ENCODE data around the gene EZH2. TPM values are rescaled to one million over a fixed set of nuclear protein-coding genes. Genes with fewer than 3 reads are reported as not detected.
A peak's percentile ranks its signal among the peaks of the same experiment; 100 is the strongest.

EZH2 gene
- total RNA-seq (2014; rRNA removed; shearing (Covaris generic); ENCODE audit: low replicate concordance): 13.8 and 19.4 TPM in 2 replicates

DNA sequence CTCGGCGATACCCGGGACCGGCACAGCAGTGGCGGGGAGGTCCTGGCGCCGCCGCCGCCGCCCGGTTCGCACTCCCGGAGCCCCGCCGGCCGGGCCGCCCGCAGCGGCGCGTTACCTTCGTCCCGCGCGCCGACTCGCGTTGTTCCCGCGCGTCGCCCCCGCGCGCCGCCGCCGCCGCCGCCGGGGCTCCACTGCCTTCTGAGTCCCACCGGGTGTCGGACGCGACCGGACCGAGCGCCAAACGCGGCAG is at the start of gene EZH2:
EZH2 (minus strand) TSS at position 243 of the 250 bp plus-strand sequence. CDS start 36,993 bp downstream, outside the sequence.
- Histone ChIP-seq H3K4me3 (peak within 1 kb of the TSS; percentile 64), H3K36me3 (no peaks in the 10 kb centered on the region), H3K9me3 (no peaks in the 10 kb centered on the region), H3K27me3 (no peaks in the 10 kb centered on the region)
- no peak for DNase-seq

DNA sequence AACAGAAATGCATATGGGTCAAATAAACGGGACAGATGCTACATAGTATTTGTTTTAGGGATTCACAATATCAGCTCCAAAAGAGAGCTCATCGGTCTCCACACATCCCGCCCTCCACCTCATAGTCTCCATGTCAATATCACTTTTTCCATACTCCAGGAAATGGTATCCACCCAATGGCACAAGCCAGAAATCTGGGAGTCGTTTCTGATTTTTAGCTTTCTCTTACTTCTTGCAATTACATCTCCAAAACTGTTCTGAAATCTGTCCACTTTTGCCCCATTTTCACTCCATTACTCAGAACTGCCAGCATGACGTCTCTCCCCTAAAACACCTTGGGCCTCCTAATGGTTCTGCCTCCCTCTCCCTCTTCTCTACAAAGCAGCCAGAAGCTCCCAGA is 47.4 kb upstream of the EZH2 start:
- no peaks in the 10 kb centered on the region for H3K36me3 ChIP-seq
- H3K9me3 ChIP-seq: no peaks in the 10 kb centered on the region
- H3K27me3 ChIP-seq: no peaks in the 10 kb centered on the region
- no peak overlapping the region for H3K4me3 ChIP-seq
- no peak for DNase-seq

DNA sequence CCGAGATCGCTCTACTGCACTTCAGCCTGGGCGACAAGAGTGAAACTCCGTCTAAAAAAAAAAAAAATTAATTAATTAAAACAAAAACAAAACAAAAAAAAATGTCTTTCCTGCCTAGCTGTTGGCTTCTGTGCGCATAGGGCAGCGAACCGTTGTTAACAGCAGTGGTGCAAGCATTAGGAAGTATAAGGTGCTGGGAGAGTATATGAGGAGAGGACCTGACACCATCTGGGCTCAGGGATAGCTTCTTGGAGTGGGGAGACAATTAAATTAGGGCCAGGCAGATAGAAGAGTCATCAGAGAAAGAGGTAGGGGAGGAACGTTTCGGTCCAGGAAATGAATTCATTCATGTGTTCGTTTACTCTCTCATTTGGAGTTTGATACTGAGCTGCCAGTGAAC is 46.2 kb upstream of the EZH2 start:
- no peaks in the 10 kb centered on the region for H3K27me3 ChIP-seq
- no peaks in the 10 kb centered on the region for H3K36me3 ChIP-seq
- no peak overlapping the region for H3K4me3 ChIP-seq
- DNase-seq: no peak
- H3K9me3 ChIP-seq: no peaks in the 10 kb centered on the region

- no peaks in the 10 kb centered on the region for H3K27me3 ChIP-seq
- H3K4me3 ChIP-seq: no peak overlapping the region
- no peak for DNase-seq
- no peaks in the 10 kb centered on the region for H3K9me3 ChIP-seq
- no peaks in the 10 kb centered on the region for H3K36me3 ChIP-seq
These were observed 45.1 kb upstream of the EZH2 start for GRCh38 chr7:148929176-148929575.

DNA sequence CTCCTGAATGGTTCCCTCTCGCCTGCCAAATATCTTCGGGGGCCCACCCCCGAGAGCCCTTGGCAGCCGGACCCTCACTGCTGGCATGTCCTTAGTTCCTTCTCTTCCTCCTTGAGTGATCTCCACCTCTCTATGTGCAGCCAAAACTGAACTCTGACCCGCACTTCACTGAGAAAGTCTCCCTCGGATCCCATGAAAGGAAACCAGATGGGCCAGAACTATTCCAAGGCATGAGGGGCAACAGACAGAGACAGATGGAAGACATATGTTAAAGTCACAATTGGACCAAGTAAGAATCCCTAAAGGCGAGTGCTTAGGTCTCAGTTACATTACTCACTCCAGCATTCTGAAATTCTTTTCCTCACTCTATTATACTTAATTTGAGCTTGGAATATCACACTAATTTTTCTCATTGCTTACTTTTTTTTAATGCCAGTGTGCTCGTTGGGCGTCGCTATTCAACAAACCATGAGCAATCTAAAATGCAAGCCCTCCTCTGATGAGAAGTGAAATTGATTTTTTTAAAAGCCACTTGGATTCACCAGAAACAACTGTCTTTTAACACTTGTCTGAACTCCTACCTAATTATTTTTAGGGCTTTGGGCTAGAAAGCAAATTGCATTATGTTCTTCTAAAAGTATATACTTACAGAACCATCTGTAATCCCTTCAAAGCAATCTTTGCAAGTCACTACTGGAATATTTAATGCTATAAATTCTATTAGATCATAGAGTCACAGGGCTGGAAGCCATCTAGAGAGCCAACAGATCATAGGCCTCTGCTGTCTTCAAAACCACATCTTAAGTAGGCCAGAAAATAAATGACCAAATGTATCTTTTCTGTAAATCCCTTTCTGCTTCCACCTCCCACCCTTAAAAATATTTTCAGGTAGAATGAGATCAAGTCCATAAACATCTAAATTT is 43.3 kb upstream of the EZH2 start:
- Histone ChIP-seq H3K9me3 (no peaks in the 10 kb centered on the region), H3K4me3 (no peak overlapping the region), H3K36me3 (no peaks in the 10 kb centered on the region), H3K27me3 (no peaks in the 10 kb centered on the region)
- DNase-seq: no peak

- no peaks in the 10 kb centered on the region for H3K9me3 ChIP-seq
- no peaks in the 10 kb centered on the region for H3K27me3 ChIP-seq
- no peaks in the 10 kb centered on the region for H3K36me3 ChIP-seq
- no peak overlapping the region for H3K4me3 ChIP-seq
- no peak for DNase-seq
These were observed 41.7 kb upstream of the EZH2 start for GRCh38 chr7:148925836-148926235.

DNA sequence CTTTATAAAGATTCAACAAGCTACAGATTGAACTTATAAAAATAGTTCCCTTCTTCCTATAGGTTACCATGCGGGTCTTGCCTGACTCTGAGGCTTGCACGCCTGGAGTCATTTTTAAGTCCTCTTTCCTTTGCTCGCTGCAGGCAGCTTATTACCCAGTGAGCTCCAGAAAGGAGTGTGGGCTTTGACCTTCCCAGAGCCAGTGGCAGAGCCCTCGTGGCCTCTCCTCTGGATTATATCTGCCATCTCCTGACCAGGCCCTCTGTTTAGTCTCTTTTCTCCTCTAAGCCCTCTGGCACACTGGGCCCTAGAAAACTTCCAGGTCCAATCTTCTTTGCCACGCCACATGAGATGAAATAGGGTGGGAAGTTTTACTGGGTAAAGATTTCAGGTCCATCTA is 39.9 kb upstream of the EZH2 start:
- no peak overlapping the region for H3K4me3 ChIP-seq
- no peaks in the 10 kb centered on the region for H3K27me3 ChIP-seq
- no peaks in the 10 kb centered on the region for H3K9me3 ChIP-seq
- H3K36me3 ChIP-seq: no peaks in the 10 kb centered on the region
- no peak for DNase-seq

- no peaks in the 10 kb centered on the region for H3K27me3 ChIP-seq
- no peaks in the 10 kb centered on the region for H3K9me3 ChIP-seq
- no peak overlapping the region for H3K4me3 ChIP-seq
- H3K36me3 ChIP-seq: no peaks in the 10 kb centered on the region
- DNase-seq: no peak
These were observed 37.7 kb upstream of the EZH2 start for GRCh38 chr7:148921806-148922205.

DNA sequence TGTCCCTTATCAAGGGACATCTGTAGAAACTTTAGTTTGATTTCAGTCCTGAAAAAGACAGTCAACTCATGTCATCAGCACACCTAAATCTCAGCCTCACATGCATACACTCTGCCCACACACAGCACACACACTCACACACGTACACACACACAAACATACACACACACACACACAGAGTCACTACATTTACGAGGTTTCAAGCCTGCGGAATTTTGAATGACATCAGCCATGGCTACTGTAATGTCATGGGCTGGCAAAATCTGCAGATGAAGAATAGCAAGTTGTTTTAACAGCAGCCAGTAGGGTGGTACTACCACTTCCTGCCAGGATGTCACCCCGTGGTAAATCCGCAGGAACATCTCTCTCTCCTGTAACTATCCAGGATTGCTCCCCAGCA is 37.1 kb upstream of the EZH2 start:
- no peaks in the 10 kb centered on the region for H3K27me3 ChIP-seq
- H3K4me3 ChIP-seq: no peak overlapping the region
- no peak for DNase-seq

GRCh38 chr7:148919859-148920258 is 35.8 kb upstream of the EZH2 start:
- DNase-seq: no peak
- Histone ChIP-seq H3K27me3 (no peaks in the 10 kb centered on the region), H3K36me3 (no peaks in the 10 kb centered on the region), H3K4me3 (no peak overlapping the region), H3K9me3 (no peaks in the 10 kb centered on the region)

More for the DNA sequence above, 37.1 kb upstream of the EZH2 start:
- H3K9me3 ChIP-seq: no peaks in the 10 kb centered on the region
- H3K36me3 ChIP-seq: no peaks in the 10 kb centered on the region

- DNase-seq: no peak
- no peak overlapping the region for H3K4me3 ChIP-seq
- 0 out of 2 replicates have a peak, but pooled peaks cover 5% of the 10 kb centered on the region for H3K27me3 ChIP-seq
- no peaks in the 10 kb centered on the region for H3K36me3 ChIP-seq
- no peaks in the 10 kb centered on the region for H3K9me3 ChIP-seq
These were observed 34.0 kb upstream of the EZH2 start for GRCh38 chr7:148918058-148918596.

DNA sequence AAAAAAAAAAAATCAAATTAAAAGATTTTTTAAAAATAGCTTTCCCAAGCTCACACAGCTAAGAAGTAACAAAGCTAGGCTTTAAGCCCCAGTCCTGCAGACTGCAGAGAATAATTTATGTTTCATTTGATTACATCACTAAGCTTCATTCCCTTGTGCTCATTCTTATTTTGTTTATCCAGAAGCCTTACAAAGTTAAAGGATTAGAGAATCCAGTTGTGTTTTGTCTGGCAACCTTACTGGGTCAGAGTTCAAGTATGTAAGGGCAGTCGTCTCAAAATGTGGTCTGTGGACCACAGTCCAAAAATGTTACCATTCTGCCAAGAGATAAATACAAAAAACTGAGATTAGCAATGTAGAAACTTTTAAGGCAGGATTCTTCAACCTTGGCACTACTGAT is 32.1 kb upstream of the EZH2 start:
- H3K27me3 ChIP-seq: 0 out of 2 replicates have a peak, but pooled peaks cover 5% of the 10 kb centered on the region
- H3K4me3 ChIP-seq: no peak overlapping the region
- DNase-seq: peak; percentile 26
- H3K36me3 ChIP-seq: no peaks in the 10 kb centered on the region
- H3K9me3 ChIP-seq: no peaks in the 10 kb centered on the region

- H3K36me3 ChIP-seq: no peaks in the 10 kb centered on the region
- DNase-seq: no peak
- H3K27me3 ChIP-seq: 0 out of 2 replicates have a peak, but pooled peaks cover 5% of the 10 kb centered on the region
- no peaks in the 10 kb centered on the region for H3K9me3 ChIP-seq
- H3K4me3 ChIP-seq: no peak overlapping the region
These were observed 31.1 kb upstream of the EZH2 start for GRCh38 chr7:148915211-148915610.

DNA sequence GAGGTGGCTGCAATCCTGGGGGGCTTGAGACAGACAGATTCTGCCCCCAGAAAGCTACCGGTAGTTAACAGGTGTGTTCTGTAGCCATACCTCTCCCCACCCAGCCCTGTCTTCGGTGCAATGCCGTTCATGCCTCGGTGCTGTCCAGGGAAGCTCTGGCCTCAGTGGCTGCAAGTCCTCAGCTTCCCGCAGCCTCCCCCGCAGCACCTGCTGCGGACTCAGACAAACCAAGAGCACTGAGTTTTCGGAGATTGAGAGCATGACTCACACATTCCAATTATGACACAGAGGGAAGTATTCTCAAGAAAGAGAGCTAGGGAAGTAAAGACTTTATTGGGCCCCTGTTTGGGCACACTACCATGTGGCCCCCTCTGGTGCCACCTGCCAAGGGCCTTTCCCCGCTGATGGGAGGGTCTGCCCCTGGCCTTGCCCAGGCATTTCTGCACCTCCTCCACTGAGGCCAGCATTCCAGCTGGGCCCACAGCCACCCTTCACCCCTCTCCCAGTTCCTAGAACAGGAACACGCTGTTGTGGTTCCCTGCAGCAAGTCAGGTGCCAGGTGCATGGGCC is 30.2 kb upstream of the EZH2 start:
- 0 out of 2 replicates have a peak, but pooled peaks cover 5% of the 10 kb centered on the region for H3K27me3 ChIP-seq
- DNase-seq: peak; percentile 49
- H3K9me3 ChIP-seq: no peaks in the 10 kb centered on the region
- H3K4me3 ChIP-seq: no peak overlapping the region
- H3K36me3 ChIP-seq: no peaks in the 10 kb centered on the region

DNA sequence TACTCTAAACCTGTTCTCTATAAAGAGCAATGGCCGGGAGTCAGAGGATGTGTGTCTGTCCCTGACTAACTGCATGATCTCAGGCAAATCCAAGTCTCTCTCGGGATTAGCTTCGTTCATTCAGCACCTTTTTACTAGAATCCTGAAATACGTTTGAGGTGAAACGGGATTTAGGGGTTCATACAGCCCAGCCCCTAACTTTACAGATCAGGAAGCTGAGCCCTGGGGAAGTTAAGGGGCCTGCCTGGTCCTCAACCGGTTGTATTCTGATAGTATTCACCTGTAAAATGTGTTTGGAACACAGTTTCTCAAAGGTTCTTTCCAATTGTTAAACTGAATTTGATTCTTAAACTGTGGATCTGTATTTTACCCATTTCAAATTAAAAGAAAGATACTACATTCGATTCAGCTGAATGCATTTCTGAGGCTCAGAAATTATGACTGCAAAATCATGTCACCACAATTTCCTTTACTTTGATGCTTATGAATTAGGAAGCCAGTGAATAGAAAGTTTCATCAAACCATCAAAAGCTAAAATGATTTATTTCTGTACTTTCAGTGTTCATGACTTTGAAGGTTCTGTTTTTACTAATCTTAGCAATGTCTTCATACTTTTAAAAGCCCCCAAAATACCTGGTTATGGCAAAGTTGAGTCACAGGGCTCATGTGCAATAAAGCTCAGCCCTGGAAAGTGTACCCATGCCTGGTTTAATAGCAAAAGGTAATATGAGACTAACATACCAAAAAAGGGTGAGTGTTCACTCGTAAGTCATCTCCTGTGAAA is 28.9 kb upstream of the EZH2 start:
- Histone ChIP-seq H3K36me3 (no peaks in the 10 kb centered on the region), H3K4me3 (no peak overlapping the region), H3K9me3 (no peaks in the 10 kb centered on the region), H3K27me3 (peaks cover 5% of the 10 kb centered on the region; the same call in 1 of the 2 replicates)
- DNase-seq: no peak

GRCh38 chr7:148912151-148912550 is 28.1 kb upstream of the EZH2 start:
- DNase-seq: no peak
- Histone ChIP-seq H3K36me3 (no peaks in the 10 kb centered on the region), H3K4me3 (no peak overlapping the region), H3K27me3 (peaks cover 5% of the 10 kb centered on the region; the same call in 1 of the 2 replicates), H3K9me3 (no peaks in the 10 kb centered on the region)

DNA sequence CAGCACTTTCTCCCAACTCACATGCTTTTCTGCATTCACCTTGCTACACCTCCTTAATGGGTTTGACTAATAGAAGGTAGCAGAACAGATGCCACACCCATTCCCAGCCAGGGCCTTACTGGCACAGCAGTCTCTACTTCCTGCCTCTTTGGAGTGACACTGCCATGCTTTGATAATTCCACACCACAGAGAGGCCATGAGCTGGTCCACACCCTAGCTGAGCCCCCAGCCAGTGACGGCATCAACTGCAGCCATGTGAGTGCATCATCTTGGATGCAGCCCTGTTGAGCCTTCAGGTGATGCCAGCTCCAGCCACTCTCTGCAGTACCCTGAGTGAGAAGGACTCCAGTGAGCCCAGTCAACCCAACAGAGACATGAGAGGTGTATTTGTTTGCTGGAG is 27.5 kb upstream of the EZH2 start:
- H3K9me3 ChIP-seq: no peaks in the 10 kb centered on the region
- no peak for DNase-seq
- H3K27me3 ChIP-seq: peaks cover 5% of the 10 kb centered on the region; the same call in 1 of the 2 replicates
- no peaks in the 10 kb centered on the region for H3K36me3 ChIP-seq
- no peak overlapping the region for H3K4me3 ChIP-seq

Measured in MG63 (cell line).